ENCODE results near the gene SLC19A2.

Gene SLC19A2

DNA sequence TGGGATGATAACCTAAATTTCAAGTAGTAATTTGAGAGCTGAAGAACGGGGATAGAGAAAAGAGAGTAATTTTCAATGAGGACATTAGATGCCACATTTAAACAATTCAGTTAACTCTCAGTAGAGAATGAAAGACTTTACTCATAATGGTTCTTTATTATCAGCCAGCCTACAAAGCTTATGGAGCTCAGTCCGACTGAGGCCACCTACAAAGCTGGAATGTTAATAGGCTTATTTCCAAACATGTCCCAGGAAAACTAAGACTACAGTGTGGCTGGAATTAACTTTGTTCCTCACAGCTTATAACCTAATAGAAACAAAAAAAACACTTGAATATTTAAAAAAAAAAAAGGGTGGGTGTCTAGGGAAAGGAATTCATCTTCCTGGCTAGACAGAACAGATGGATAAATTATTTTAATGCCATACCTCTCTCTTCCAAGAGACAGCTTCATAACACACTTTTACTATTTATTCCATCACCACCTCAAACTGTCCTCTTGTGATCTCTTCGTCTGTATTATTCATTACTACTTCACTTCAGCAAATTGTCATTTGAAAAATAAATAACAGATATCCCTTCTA lies 9.8 kb downstream of the SLC19A2 start:
- WGBS, 2 experiments = 71 to 77% methylated on average over 2 to 3 of the region's 3 CpGs
- H3K4me3 ChIP-seq (ENCODE audit: insufficient read depth, low read depth, low read length) = no peak overlapping the region
- H3K9me3 ChIP-seq (ENCODE audit: control insufficient read depth, low read length) = no peaks in the 10 kb centered on the region
- H3K27me3 ChIP-seq (ENCODE audit: control insufficient read depth, insufficient read depth, low read length, poor library complexity, severe bottlenecking) = no peaks in the 10 kb centered on the region
- H3K36me3 ChIP-seq (ENCODE audit: control insufficient read depth, insufficient read depth, low read length) = no peaks in the 10 kb centered on the region
- peaks cover 10% of the 10 kb centered on the region for H3K4me1 ChIP-seq (ENCODE audit: control insufficient read depth, insufficient read depth, low read length)
- H3K27ac ChIP-seq (ENCODE audit: insufficient read depth, low read depth, low read length, poor library complexity, severe bottlenecking) = no peak overlapping the region

DNA sequence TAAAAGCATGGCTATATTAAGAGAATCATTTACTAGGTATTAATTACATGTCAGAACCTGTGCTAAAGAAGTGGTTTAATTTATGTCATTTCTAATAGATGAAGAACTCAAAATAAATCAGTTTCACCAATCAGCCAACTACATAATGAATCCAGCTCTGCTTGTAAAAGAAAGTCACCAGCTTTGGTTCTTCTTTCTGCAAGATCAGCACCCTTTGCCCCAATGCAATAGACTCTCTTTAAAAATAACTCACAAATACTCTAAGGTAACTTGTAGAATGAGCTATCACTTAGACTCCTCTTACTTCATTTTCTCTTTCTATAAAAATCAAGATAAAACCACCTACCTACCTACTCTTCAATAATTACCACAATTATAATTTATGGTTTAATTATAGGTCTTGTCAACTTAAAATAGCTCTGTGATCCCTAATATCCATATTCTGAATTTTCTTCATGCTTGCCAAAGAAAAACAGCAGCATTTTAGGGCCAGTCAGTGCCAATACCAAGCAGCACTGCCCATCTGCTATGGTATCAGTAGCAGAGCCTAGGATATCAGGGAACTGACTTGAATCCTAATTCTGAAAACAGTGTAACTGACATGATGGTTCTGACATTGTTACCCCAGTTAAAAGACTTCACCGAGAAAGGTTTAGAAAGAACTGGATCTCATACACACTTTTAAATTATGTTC lies 11.3 kb downstream of the SLC19A2 start:
- Histone ChIP-seq H3K27me3 (ENCODE audit: control insufficient read depth, insufficient read depth, low read length, poor library complexity, severe bottlenecking) (no peaks in the 10 kb centered on the region), H3K4me1 (ENCODE audit: control insufficient read depth, insufficient read depth, low read length) (peaks cover 6% of the 10 kb centered on the region), H3K9me3 (ENCODE audit: control insufficient read depth, low read length) (no peaks in the 10 kb centered on the region), H3K36me3 (ENCODE audit: control insufficient read depth, insufficient read depth, low read length) (no peaks in the 10 kb centered on the region), H3K27ac (ENCODE audit: insufficient read depth, low read depth, low read length, poor library complexity, severe bottlenecking) (no peak overlapping the region), H3K4me3 (ENCODE audit: insufficient read depth, low read depth, low read length) (no peak overlapping the region)
- 100% methylated on average over 1 of the region's 1 CpG; no CpG with 5 or more reads in 1 of the 2 experiments for WGBS, 2 experiments

DNA sequence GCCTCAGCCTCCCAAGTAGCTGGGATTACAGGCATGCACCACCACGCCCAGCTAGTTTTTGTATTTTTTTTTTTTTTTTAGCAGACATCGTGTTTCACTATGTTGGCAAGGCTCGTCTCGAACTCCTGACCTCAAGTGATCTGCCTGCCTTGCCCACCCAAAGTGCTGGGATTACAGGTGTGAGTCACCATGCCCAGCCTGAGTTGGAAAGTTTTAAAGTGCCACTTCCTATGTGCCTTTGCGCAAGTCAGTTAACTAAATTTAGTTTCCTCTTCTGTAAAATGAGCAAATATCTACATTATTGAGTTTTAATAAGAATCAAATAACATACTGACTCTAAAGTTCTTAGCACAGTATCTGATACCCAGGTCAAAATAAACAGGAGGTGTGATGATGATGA lies 12.4 kb downstream of the SLC19A2 start:
- no peak overlapping the region for H3K4me3 ChIP-seq (ENCODE audit: insufficient read depth, low read depth, low read length)
- H3K27me3 ChIP-seq (ENCODE audit: control insufficient read depth, insufficient read depth, low read length, poor library complexity, severe bottlenecking) = no peaks in the 10 kb centered on the region
- H3K36me3 ChIP-seq (ENCODE audit: control insufficient read depth, insufficient read depth, low read length) = no peaks in the 10 kb centered on the region
- peaks cover 4% of the 10 kb centered on the region for H3K4me1 ChIP-seq (ENCODE audit: control insufficient read depth, insufficient read depth, low read length)
- no peaks in the 10 kb centered on the region for H3K9me3 ChIP-seq (ENCODE audit: control insufficient read depth, low read length)
- no peak overlapping the region for H3K27ac ChIP-seq (ENCODE audit: insufficient read depth, low read depth, low read length, poor library complexity, severe bottlenecking)
- 81 to 84% methylated on average over 5 of the region's 5 CpGs for WGBS, 2 experiments

DNA sequence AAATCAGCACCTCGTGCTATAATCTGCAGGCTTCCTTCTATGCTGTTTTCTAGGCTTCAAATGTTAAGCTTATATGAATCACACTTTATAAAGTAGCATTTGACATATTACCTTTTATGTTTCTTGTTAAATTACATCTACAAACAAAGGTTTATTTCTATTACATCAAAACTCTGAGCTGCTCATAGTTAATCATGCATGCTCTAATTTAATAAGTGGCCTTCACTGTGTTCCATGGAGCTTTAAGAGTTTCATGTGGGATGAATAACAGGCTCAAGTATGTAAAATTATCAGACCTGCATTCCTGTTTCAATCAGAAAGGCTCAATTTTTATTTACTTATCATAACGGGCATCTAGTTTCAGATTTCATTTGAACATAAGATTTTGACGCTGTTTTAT lies 13.0 kb downstream of the SLC19A2 start:
- H3K4me1 ChIP-seq (ENCODE audit: control insufficient read depth, insufficient read depth, low read length) = peaks cover 4% of the 10 kb centered on the region
- no peak overlapping the region for H3K27ac ChIP-seq (ENCODE audit: insufficient read depth, low read depth, low read length, poor library complexity, severe bottlenecking)
- H3K4me3 ChIP-seq (ENCODE audit: insufficient read depth, low read depth, low read length) = no peak overlapping the region
- H3K36me3 ChIP-seq (ENCODE audit: control insufficient read depth, insufficient read depth, low read length) = no peaks in the 10 kb centered on the region
- H3K27me3 ChIP-seq (ENCODE audit: control insufficient read depth, insufficient read depth, low read length, poor library complexity, severe bottlenecking) = no peaks in the 10 kb centered on the region
- WGBS, 2 experiments = 92 to 100% methylated on average over 2 of the region's 3 CpGs
- no peaks in the 10 kb centered on the region for H3K9me3 ChIP-seq (ENCODE audit: control insufficient read depth, low read length)

DNA sequence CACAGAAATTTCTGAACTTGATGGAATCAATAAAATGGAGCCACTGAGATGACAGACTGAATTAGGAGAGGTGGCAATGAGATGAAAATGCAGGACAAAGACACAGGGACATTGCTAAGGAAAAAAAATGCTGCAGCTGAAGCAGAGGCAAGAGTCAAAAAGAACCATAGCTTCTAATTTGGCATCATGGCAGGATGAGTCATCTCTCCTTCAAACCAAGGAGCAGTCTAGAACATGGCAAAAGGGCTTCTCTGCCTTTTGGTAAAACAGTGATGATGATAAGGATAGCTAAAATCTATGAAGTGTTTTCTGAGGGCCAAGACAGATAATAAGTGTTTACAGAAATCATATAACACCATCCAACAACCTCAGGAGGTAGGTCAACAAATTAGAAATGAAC lies 16.8 kb downstream of the SLC19A2 start:
- H3K4me3 ChIP-seq (ENCODE audit: insufficient read depth, low read depth, low read length) = no peak overlapping the region
- no peaks in the 10 kb centered on the region for H3K27me3 ChIP-seq (ENCODE audit: control insufficient read depth, insufficient read depth, low read length, poor library complexity, severe bottlenecking)
- no peaks in the 10 kb centered on the region for H3K36me3 ChIP-seq (ENCODE audit: control insufficient read depth, insufficient read depth, low read length)
- no peaks in the 10 kb centered on the region for H3K9me3 ChIP-seq (ENCODE audit: control insufficient read depth, low read length)
- H3K4me1 ChIP-seq (ENCODE audit: control insufficient read depth, insufficient read depth, low read length) = no peaks in the 10 kb centered on the region
- no peak overlapping the region for H3K27ac ChIP-seq (ENCODE audit: insufficient read depth, low read depth, low read length, poor library complexity, severe bottlenecking)

DNA sequence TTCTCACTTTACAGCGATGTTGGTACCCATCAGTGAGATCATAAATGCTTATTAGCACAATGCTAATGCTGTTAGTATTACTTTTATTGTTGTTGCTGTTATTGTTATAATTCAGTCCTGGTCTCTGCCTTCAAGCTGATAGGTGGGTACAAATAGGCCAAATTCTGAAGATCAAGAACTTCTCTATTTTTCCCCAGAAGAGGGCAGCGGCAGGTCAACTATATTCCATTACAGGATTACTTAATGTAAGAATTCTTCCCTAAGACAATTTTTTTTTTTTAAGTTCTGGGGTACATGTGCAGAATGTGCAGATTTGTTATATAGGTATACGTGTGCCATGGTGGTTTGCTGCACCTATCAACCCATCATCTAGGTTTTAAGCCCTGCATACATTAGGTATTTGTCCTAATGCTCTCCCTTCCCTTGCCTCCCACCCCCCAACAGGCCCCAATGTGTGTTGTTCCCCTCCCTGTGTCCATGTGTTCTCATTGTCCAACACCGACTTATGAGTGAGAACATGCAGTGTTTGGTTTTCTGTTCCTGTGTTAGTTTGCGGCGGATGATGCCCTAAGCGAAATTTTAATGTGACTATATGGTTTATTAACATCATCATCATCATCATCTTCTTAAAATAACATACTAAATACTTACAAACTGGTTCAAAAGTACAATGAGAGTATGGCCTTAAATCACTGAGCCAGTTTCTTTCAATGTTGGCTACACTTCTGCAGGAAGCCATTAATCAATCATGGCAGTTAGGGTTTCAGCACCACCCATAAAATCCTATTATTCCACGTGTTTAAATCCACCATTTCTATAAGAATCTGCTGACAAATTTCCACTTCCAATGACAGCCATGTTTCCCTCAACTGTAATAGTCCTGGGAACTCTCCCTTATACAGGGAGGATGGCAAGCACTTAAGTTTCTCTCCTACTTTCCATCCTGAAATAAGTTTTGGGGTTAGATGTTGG lies 19.2 kb downstream of the SLC19A2 start:
- Histone ChIP-seq H3K9me3 (ENCODE audit: control insufficient read depth, low read length) (no peaks in the 10 kb centered on the region), H3K27me3 (ENCODE audit: control insufficient read depth, insufficient read depth, low read length, poor library complexity, severe bottlenecking) (no peaks in the 10 kb centered on the region), H3K27ac (ENCODE audit: insufficient read depth, low read depth, low read length, poor library complexity, severe bottlenecking) (no peak overlapping the region), H3K4me3 (ENCODE audit: insufficient read depth, low read depth, low read length) (no peak overlapping the region), H3K4me1 (ENCODE audit: control insufficient read depth, insufficient read depth, low read length) (no peaks in the 10 kb centered on the region), H3K36me3 (ENCODE audit: control insufficient read depth, insufficient read depth, low read length) (no peaks in the 10 kb centered on the region)
- 90 to 97% methylated on average over 3 to 6 of the region's 8 CpGs for WGBS, 2 experiments

DNA sequence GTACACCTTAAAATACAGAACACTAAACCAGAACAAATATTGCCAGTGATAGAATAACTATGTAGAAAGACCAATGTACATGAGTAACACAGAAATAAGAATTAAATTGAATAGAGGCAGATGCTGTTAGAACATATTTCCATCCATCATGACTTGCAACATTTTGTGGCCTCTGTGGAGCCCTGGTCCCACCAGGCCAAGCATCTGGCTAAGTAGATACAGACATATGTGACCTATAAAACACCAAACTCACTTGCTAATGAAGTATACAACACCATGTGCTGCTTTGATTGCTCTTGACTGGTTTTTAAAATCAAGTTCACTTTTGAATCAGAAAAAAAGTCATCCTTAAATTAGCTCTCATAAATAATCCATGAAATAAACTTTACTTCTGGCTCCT lies 20.5 kb downstream of the SLC19A2 start:
- no peak overlapping the region for H3K27ac ChIP-seq (ENCODE audit: insufficient read depth, low read depth, low read length, poor library complexity, severe bottlenecking)
- no peaks in the 10 kb centered on the region for H3K4me1 ChIP-seq (ENCODE audit: control insufficient read depth, insufficient read depth, low read length)
- no peaks in the 10 kb centered on the region for H3K27me3 ChIP-seq (ENCODE audit: control insufficient read depth, insufficient read depth, low read length, poor library complexity, severe bottlenecking)
- H3K4me3 ChIP-seq (ENCODE audit: insufficient read depth, low read depth, low read length) = no peak overlapping the region
- no peaks in the 10 kb centered on the region for H3K9me3 ChIP-seq (ENCODE audit: control insufficient read depth, low read length)
- no peaks in the 10 kb centered on the region for H3K36me3 ChIP-seq (ENCODE audit: control insufficient read depth, insufficient read depth, low read length)

DNA sequence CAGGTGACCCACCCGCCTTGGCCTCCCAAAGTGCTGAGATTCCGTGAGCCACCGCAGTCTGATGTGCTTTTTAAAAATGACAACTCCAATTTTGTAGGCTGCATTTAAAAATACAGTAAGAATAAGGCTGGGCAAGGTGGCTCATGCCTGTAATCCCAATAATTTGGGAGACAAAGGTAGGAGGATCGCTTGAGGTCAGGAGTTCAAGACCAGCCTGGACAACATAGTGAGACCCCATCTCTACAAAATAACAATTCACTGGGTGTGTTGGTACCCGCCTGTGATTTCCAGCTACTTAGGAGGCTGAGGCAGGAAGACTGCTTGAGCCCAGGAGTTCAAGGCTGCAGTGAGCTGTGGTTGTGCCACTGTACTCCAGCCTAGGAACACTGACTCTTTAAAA lies 23.4 kb downstream of the SLC19A2 start:
- Histone ChIP-seq H3K4me1 (ENCODE audit: control insufficient read depth, insufficient read depth, low read length) (no peaks in the 10 kb centered on the region), H3K27ac (ENCODE audit: insufficient read depth, low read depth, low read length, poor library complexity, severe bottlenecking) (no peak overlapping the region), H3K27me3 (ENCODE audit: control insufficient read depth, insufficient read depth, low read length, poor library complexity, severe bottlenecking) (no peaks in the 10 kb centered on the region), H3K9me3 (ENCODE audit: control insufficient read depth, low read length) (no peaks in the 10 kb centered on the region), H3K36me3 (ENCODE audit: control insufficient read depth, insufficient read depth, low read length) (no peaks in the 10 kb centered on the region), H3K4me3 (ENCODE audit: insufficient read depth, low read depth, low read length) (no peak overlapping the region)
- WGBS, 2 experiments = 89 to 94% methylated on average over 5 of the region's 5 CpGs

DNA sequence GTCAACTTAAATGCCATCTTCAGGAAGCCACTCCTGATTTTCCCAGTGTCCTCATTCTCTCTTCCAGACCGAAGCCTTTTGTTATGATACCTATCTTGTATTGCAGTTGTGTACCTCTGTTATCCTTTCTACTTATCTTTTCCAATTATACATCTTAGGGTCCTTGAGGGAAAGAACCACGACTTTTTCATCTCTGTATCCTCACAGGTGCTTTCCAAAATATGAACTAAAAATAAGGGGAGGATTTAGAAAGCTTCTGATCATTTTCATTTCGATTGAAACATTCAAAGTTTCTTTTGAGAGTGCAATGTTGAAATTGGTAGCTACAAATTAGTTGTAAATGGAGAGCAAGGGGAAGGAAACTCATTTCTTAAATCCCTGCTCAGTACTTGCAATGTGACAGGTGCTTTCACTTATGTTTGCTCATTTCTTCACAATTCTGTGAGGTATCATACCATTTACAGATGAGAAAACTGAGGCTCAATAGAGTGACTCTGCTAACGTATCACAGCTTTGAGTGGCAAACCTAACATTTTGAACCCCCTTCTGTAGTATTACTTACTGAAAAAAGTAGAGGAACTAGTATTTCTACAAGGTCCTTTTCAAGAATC lies 24.2 kb downstream of the SLC19A2 start:
- peaks cover 6% of the 10 kb centered on the region for H3K9me3 ChIP-seq (ENCODE audit: control insufficient read depth, low read length)
- WGBS, 2 experiments = 94 to 100% methylated on average over 2 to 4 of the region's 4 CpGs

More for the DNA sequence above, 24.2 kb downstream of the SLC19A2 start:
- no peak overlapping the region for H3K27ac ChIP-seq (ENCODE audit: insufficient read depth, low read depth, low read length, poor library complexity, severe bottlenecking)
- H3K27me3 ChIP-seq (ENCODE audit: control insufficient read depth, insufficient read depth, low read length, poor library complexity, severe bottlenecking) = no peaks in the 10 kb centered on the region
- H3K4me1 ChIP-seq (ENCODE audit: control insufficient read depth, insufficient read depth, low read length) = no peaks in the 10 kb centered on the region
- no peak overlapping the region for H3K4me3 ChIP-seq (ENCODE audit: insufficient read depth, low read depth, low read length)
- H3K36me3 ChIP-seq (ENCODE audit: control insufficient read depth, insufficient read depth, low read length) = no peaks in the 10 kb centered on the region

All from ectodermal cell (in vitro differentiated cells).